ENCODE results near the gene AKT1.

DNA sequence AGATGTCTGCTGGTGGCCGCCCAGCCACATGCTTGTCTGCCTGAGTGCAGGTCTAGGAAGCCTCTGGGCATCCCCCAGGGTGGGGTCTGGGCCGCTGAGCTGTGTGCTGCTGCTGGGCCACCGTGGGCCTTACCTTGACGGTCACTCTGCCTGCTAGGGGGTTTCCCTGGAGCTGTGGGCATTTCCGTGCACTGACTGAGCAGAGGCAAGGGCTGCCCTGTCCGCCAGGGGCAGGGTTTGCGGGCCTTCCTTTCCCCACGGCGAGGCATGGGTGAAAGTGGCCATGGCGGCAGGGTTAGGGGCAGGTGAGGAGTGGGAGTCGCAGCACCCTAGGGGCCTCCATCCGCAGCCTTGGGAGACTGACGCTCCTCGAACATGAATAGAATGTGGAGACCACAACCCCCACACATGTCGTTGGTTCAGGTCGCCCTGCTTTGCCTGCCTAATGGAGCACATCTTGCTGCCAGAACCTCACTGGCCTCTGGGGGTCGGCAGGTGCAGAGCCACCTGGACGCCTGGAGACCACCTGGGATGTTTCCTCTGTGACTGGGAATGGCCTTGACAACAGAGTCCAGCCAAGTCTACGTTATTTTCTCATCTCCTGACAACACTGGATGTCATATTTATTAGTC lies 7.8 kb upstream of the AKT1 start:
- TF ChIP-seq, protein P1, sequence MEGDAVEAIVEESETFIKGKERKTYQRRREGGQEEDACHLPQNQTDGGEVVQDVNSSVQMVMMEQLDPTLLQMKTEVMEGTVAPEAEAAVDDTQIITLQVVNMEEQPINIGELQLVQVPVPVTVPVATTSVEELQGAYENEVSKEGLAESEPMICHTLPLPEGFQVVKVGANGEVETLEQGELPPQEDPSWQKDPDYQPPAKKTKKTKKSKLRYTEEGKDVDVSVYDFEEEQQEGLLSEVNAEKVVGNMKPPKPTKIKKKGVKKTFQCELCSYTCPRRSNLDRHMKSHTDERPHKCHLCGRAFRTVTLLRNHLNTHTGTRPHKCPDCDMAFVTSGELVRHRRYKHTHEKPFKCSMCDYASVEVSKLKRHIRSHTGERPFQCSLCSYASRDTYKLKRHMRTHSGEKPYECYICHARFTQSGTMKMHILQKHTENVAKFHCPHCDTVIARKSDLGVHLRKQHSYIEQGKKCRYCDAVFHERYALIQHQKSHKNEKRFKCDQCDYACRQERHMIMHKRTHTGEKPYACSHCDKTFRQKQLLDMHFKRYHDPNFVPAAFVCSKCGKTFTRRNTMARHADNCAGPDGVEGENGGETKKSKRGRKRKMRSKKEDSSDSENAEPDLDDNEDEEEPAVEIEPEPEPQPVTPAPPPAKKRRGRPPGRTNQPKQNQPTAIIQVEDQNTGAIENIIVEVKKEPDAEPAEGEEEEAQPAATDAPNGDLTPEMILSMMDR (IDR thresholded peaks at IDR 0.05), result no peak
- TF ChIP-seq POLR2A (IDR thresholded peaks at IDR 0.05), result no peak
